SK-N-SH treated with all-trans-retinoic acid at 6 μM for 48 hours (cell line): ENCODE measurements around the gene PNMT.

Experiments used
- ATAC-seq: fragments of 200-7000 bp; cut with Tn5 transposase; 3 replicates; pipeline ENCODE4 v1.9.1; 2020; ENCODE audit warnings: mild to moderate bottlenecking, moderate library complexity
- ARNTL ChIP-seq: fragments of 450-650 bp; formaldehyde crosslinking; IDR thresholded peaks from 2 replicates; pipeline ENCODE4 v1.5.0; 2020; ENCODE audit warnings: low read depth, mild to moderate bottlenecking, moderate library complexity, borderline replicate concordance
- CSDC2 ChIP-seq: fragments of 250-450 bp; sonication (Bioruptor Pico); IDR thresholded peaks from 2 replicates; pipeline ENCODE4 v1.5.0; 2020; ENCODE audit warnings: mild to moderate bottlenecking, moderate library complexity
- ISL1 ChIP-seq: fragments of 250-450 bp; sonication (Bioruptor Pico); IDR thresholded peaks from 2 replicates; pipeline ENCODE4 v2.1.2; 2022; ENCODE audit warnings: mild to moderate bottlenecking, moderate library complexity
- RARB ChIP-seq: fragments of 250-450 bp; sonication (Bioruptor Pico); IDR thresholded peaks from 2 replicates; pipeline ENCODE4 v1.8.0; 2021; ENCODE audit warnings: mild to moderate bottlenecking, moderate library complexity
- TCF4 ChIP-seq: fragments of 250-450 bp; sonication (Bioruptor Pico); IDR thresholded peaks from 2 replicates; pipeline ENCODE4 v1.8.0; 2021; ENCODE audit warnings: mild to moderate bottlenecking, moderate library complexity, borderline replicate concordance
- ZC3H10 ChIP-seq: fragments of 250-450 bp; sonication (Bioruptor Pico); IDR thresholded peaks from 2 replicates; pipeline ENCODE4 v1.5.1; 2021; ENCODE audit warnings: mild to moderate bottlenecking, moderate library complexity
- ZFP3 ChIP-seq: fragments of 250-450 bp; sonication (Bioruptor Pico); IDR thresholded peaks from 2 replicates; pipeline ENCODE4 v1.5.0; 2020; ENCODE audit warnings: mild to moderate bottlenecking, moderate library complexity
- ZFP30 ChIP-seq: fragments of 450-650 bp; formaldehyde crosslinking; IDR thresholded peaks from 2 replicates; pipeline ENCODE4 v1.5.0; 2022; ENCODE audit warnings: mild to moderate bottlenecking, moderate library complexity
- ZNF565 ChIP-seq: fragments of 450-650 bp; formaldehyde crosslinking; conservative IDR thresholded peaks from 2 replicates; pipeline ENCODE4 v1.5.0; 2020; ENCODE audit warnings: low read depth, mild to moderate bottlenecking, moderate library complexity
- ZNF70 ChIP-seq: fragments of 450-650 bp; formaldehyde crosslinking; IDR thresholded peaks from 2 replicates; pipeline ENCODE4 v1.5.0; 2020; ENCODE audit warnings: mild to moderate bottlenecking, moderate library complexity
- ZNF8 ChIP-seq: fragments of 450-650 bp; formaldehyde crosslinking; IDR thresholded peaks from 2 replicates; pipeline ENCODE4 v1.5.0; 2020; ENCODE audit warnings: mild to moderate bottlenecking, moderate library complexity
- TF ChIP-seq, protein P1 (sequence below): fragments of 250-450 bp; sonication (Bioruptor Pico); IDR thresholded peaks from 2 replicates; pipeline ENCODE4 v1.8.0; 2020; ENCODE audit warnings: mild to moderate bottlenecking, moderate library complexity, borderline replicate concordance
- TF ChIP-seq, protein P2 (sequence below): fragments of 250-450 bp; sonication (Bioruptor Pico); IDR thresholded peaks from 2 replicates; pipeline ENCODE4 v1.8.0; 2021; ENCODE audit warnings: low read depth, mild to moderate bottlenecking, moderate library complexity, borderline replicate concordance
- TF ChIP-seq, protein P3 (sequence below): fragments of 250-450 bp; sonication (Bioruptor Pico); IDR thresholded peaks from 2 replicates; pipeline ENCODE4 v1.5.1; 2020; ENCODE audit warnings: low read depth, mild to moderate bottlenecking, moderate library complexity

The PNMT gene

DNA sequence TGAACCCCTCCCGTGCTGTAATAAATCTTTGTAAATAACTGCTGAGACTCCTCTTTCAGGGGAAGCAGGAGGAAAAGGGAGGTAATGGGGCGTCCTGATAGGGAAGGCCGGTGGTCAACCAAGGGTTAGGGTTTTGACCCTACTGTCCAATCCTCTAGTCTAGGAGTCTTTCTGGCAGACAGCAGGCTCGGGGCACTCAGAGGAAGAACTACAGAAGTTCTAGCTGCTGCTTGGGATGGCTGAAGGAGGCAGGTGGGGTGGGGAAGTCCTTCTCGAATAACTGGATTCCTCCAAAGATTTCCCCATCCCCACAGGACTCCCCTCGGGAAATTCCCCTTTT, 31.7 kb upstream of the PNMT start:
- TF ChIP-seq ZNF565, result no peak
- TF ChIP-seq ZFP3 (CRISPR knock-in tag), result no peak
- no peak for TF ChIP-seq ZC3H10
- no peak for TF ChIP-seq ZFP30
- TF ChIP-seq, protein P1, sequence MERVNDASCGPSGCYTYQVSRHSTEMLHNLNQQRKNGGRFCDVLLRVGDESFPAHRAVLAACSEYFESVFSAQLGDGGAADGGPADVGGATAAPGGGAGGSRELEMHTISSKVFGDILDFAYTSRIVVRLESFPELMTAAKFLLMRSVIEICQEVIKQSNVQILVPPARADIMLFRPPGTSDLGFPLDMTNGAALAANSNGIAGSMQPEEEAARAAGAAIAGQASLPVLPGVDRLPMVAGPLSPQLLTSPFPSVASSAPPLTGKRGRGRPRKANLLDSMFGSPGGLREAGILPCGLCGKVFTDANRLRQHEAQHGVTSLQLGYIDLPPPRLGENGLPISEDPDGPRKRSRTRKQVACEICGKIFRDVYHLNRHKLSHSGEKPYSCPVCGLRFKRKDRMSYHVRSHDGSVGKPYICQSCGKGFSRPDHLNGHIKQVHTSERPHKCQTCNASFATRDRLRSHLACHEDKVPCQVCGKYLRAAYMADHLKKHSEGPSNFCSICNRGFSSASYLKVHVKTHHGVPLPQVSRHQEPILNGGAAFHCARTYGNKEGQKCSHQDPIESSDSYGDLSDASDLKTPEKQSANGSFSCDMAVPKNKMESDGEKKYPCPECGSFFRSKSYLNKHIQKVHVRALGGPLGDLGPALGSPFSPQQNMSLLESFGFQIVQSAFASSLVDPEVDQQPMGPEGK (CRISPR knock-in tag), result no peak
- no peak for TF ChIP-seq CSDC2 (CRISPR knock-in tag)
- TF ChIP-seq ARNTL (CRISPR knock-in tag), result no peak
- TF ChIP-seq ZNF70 (CRISPR knock-in tag), result no peak
- TF ChIP-seq, protein P2, sequence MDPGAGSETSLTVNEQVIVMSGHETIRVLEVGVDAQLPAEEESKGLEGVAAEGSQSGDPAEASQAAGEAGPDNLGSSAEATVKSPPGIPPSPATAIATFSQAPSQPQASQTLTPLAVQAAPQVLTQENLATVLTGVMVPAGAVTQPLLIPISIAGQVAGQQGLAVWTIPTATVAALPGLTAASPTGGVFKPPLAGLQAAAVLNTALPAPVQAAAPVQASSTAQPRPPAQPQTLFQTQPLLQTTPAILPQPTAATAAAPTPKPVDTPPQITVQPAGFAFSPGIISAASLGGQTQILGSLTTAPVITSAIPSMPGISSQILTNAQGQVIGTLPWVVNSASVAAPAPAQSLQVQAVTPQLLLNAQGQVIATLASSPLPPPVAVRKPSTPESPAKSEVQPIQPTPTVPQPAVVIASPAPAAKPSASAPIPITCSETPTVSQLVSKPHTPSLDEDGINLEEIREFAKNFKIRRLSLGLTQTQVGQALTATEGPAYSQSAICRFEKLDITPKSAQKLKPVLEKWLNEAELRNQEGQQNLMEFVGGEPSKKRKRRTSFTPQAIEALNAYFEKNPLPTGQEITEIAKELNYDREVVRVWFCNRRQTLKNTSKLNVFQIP (CRISPR knock-in tag), result no peak
- TF ChIP-seq ISL1 (CRISPR knock-in tag), result no peak
- TF ChIP-seq RARB (CRISPR knock-in tag), result no peak
- TF ChIP-seq, all 23 proteins: peak for 0
- ATAC-seq, result peak; percentile 7

DNA sequence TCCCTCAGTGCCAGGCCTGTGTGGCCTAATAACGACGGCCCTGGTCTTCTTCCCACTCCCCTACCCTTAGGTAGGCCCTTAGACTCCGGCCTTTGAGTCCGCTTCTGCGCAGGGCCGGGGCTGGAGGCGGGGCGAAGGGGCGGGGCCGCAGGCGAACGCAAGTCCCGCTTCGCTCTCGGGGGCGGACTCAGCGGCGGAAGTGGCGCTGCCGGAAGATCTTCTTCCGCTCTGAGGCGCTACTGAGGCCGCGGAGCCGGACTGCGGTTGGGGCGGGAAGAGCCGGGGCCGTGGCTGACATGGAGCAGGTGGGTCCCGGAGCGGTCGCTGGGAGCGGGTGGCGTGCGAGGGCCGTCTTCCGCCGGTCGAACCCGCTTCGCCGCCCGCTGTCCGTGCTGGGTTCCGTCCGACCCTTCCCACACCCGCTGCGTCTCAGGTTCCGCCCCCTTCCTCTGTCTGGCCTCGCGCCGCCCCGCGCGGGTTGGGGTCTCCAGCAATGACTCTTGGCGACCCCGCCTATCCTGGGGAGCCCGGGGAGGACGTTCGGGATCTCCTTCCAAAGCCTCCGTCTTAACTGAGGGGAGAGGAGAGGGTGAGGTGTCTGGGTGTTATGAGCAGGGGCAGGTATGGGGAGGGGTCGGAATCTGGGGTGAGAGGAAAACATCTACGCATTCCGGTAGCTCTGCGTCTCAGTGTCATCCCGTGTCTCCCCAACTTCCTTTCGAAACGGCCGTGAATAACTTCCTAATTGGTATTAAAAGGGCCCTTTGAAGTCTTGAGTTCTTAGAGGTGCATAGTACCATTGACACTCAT, 31.1 kb upstream of the PNMT start, which contains the start of gene STARD3:
TSS of gene STARD3 (plus strand) at position 218 of the 810 bp plus-strand sequence. CDS start 16,388 bp downstream, outside the sequence.
- ATAC-seq, result peak; percentile 96
- no peak for TF ChIP-seq TCF4
- TF ChIP-seq, protein P1 (CRISPR knock-in tag), result no peak
- TF ChIP-seq, protein P2 (CRISPR knock-in tag), result no peak
- TF ChIP-seq, protein P3, sequence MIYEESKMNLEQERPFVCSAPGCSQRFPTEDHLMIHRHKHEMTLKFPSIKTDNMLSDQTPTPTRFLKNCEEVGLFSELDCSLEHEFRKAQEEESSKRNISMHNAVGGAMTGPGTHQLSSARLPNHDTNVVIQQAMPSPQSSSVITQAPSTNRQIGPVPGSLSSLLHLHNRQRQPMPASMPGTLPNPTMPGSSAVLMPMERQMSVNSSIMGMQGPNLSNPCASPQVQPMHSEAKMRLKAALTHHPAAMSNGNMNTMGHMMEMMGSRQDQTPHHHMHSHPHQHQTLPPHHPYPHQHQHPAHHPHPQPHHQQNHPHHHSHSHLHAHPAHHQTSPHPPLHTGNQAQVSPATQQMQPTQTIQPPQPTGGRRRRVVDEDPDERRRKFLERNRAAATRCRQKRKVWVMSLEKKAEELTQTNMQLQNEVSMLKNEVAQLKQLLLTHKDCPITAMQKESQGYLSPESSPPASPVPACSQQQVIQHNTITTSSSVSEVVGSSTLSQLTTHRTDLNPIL (CRISPR knock-in tag), result no peak

DNA sequence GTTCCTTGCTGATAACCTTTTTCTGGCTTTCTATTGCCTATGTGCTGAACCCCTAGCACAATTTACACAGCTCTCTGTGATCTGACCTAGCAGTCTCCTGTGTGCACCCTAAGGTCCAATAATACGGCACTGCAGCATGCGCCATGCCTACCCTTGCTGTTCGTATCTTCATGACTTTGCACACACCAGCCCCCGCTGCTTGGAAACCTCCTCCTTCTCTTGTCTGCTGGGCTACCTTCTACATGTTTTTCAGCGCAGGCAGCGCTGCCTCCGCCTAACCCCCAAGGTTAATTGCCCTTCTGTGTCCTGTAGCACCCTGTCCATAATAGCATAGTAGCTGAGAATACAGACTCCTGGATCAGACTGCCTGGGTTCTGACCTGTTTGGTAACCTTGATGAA, 29.9 kb upstream of the PNMT start:
- ATAC-seq, result no peak
- TF ChIP-seq ISL1 (CRISPR knock-in tag) (no peak), ZNF8 (CRISPR knock-in tag) (no peak), ZFP3 (CRISPR knock-in tag) (no peak), ARNTL (CRISPR knock-in tag) (no peak), ZNF70 (CRISPR knock-in tag) (no peak), TCF4 (no peak), ZFP30 (no peak)
- TF ChIP-seq, protein P1 (CRISPR knock-in tag), result no peak
- TF ChIP-seq, protein P2 (CRISPR knock-in tag), result no peak
- TF ChIP-seq, all 23 proteins: peak for 0
